ENCODE measurements around the gene MEX3D. TPM values are rescaled to one million over a fixed set of nuclear protein-coding genes. Genes with fewer than 3 reads are reported as not detected.

Gene MEX3D
- total and polyA plus RNA-seq, 4 donors: 17.0 to 43.6 (median 34.5) TPM

DNA sequence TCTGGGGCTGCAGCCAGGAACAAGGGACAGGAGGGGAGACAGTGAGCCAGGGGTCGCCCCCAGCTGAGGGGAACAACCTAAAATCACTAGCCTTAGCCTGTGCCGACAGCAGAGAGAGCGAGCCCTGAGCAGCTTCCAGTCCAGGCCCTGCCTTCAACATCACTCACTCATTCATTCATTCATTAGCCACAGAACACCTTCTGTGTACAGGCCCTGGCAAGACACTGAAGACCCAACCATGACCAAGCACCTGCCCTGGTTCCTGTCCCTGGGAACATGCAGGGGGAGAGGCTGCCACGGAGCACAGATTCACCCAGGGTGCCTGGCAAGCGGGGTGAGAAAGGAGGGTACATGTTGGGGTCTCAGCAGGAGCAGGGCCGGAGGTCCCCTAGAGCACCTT lies 4.9 kb downstream of the MEX3D start:
- Histone ChIP-seq H3K9me3 (ENCODE audit: control insufficient read depth, insufficient read depth, low read length) (no peaks in the 10 kb centered on the region), H3K27me3 (ENCODE audit: control insufficient read depth, insufficient read depth, low read length) (no peaks in the 10 kb centered on the region), H3K4me1 (ENCODE audit: control insufficient read depth, insufficient read depth, low read length) (peaks cover 32% of the 10 kb centered on the region), H3K36me3 (ENCODE audit: control insufficient read depth, insufficient read depth, low read length) (peaks cover 57% of the 10 kb centered on the region), H3K27ac (ENCODE audit: low read depth, low read length) (no peak overlapping the region), H3K4me3 (ENCODE audit: low read depth, low read length) (no peak overlapping the region)
- WGBS (ENCODE audit: insufficient coverage): 85% methylated on average over 6 of the region's 6 CpGs
- no peak for DNase-seq (ENCODE audit: low read depth in 4 of 6, low spot score in 6 of 6)

GRCh38 chr19:1561236-1561842 lies 6.8 kb downstream of the MEX3D start:
- no peak overlapping the region for H3K4me3 ChIP-seq (ENCODE audit: low read depth, low read length)
- peaks cover 66% of the 10 kb centered on the region for H3K36me3 ChIP-seq (ENCODE audit: control insufficient read depth, insufficient read depth, low read length)
- H3K4me1 ChIP-seq (ENCODE audit: control insufficient read depth, insufficient read depth, low read length): peaks cover 33% of the 10 kb centered on the region
- H3K27me3 ChIP-seq (ENCODE audit: control insufficient read depth, insufficient read depth, low read length): no peaks in the 10 kb centered on the region
- H3K27ac ChIP-seq (ENCODE audit: low read depth, low read length): no peak overlapping the region
- 90% methylated on average over 16 of the region's 17 CpGs for WGBS (ENCODE audit: insufficient coverage)
- no peak for DNase-seq (ENCODE audit: low read depth in 4 of 6, low spot score in 6 of 6)
- H3K9me3 ChIP-seq (ENCODE audit: control insufficient read depth, insufficient read depth, low read length): no peaks in the 10 kb centered on the region

DNA sequence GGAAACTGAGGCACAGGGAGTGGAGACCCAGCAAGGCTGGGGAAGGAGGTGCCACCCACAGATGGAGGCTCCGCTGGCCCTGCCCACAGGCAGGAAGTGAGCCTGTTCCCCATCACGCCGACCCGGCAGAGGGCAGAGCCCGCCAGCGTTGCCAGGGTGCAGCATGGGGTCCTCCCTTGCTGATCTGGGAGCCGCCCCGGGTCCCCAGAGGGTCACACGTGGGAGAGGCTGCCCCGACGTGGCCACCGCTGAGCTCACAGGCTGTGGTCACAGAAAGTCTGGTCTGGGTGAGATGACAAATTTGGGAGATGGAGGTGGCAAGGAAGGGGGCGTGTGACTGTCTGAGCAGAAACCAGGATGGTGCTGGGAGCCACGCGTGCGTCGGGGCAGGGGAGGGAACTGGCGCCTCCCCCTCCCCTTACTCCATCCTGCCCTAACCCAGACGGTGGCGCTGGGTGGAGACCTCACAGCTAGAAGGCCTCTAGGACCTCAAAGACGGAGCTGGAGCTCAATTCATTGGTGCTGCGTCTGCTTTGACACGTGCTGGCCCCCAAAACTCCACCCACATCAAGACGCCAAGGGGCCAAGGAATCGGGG lies 7.7 kb downstream of the MEX3D start:
- 68% methylated on average over 22 of the region's 25 CpGs for WGBS (ENCODE audit: insufficient coverage)
- peaks cover 23% of the 10 kb centered on the region for H3K4me1 ChIP-seq (ENCODE audit: control insufficient read depth, insufficient read depth, low read length)
- no peak for DNase-seq (ENCODE audit: low read depth in 4 of 6, low spot score in 6 of 6)
- H3K4me3 ChIP-seq (ENCODE audit: low read depth, low read length): no peak overlapping the region
- H3K9me3 ChIP-seq (ENCODE audit: control insufficient read depth, insufficient read depth, low read length): no peaks in the 10 kb centered on the region
- H3K36me3 ChIP-seq (ENCODE audit: control insufficient read depth, insufficient read depth, low read length): peaks cover 65% of the 10 kb centered on the region
- H3K27me3 ChIP-seq (ENCODE audit: control insufficient read depth, insufficient read depth, low read length): no peaks in the 10 kb centered on the region
- H3K27ac ChIP-seq (ENCODE audit: low read depth, low read length): no peak overlapping the region

GRCh38 chr19:1558552-1558951 lies 9.6 kb downstream of the MEX3D start:
- no peaks in the 10 kb centered on the region for H3K27me3 ChIP-seq (ENCODE audit: control insufficient read depth, insufficient read depth, low read length)
- no peak overlapping the region for H3K4me3 ChIP-seq (ENCODE audit: low read depth, low read length)
- H3K9me3 ChIP-seq (ENCODE audit: control insufficient read depth, insufficient read depth, low read length): no peaks in the 10 kb centered on the region
- H3K4me1 ChIP-seq (ENCODE audit: control insufficient read depth, insufficient read depth, low read length): peaks cover 19% of the 10 kb centered on the region
- H3K27ac ChIP-seq (ENCODE audit: low read depth, low read length): no peak overlapping the region
- DNase-seq (ENCODE audit: low read depth in 4 of 6, low spot score in 6 of 6): no peak
- WGBS (ENCODE audit: insufficient coverage): 45% methylated on average over 10 of the region's 12 CpGs
- H3K36me3 ChIP-seq (ENCODE audit: control insufficient read depth, insufficient read depth, low read length): peaks cover 73% of the 10 kb centered on the region

DNA sequence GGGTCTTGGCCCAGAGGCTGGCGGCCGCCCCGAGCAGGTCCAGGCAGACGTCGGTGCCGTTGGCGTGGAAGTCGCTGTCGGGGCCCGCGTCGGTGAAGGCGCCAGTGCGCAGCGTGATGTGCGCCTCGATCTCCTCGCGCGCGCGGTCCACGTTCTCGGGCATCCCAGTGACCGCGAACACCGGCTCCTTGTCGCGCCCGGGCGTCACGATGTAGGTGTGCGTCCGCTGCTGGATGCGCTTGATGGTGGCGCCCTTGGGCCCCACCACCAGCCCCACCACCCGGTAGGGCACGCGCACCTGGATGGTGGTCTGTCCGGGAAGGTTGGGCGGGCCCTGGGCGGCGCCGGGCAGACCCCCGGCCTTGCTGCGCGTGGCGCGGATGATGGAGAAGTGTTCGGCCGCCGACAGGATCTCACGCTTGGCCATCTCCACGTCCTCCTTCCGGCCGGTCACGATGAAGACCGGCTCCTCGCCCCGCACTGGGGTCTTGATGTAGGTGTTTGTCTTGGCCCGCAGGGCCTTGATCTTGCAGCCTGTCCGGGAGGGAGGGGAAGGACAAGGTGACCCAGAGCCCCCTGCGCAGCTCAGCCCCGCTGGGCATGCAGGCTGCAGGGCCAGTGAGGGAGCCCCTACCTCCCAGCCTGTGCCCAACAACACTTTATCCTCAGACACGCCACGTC lies 11.6 kb downstream of the MEX3D start:
- Histone ChIP-seq H3K27me3 (ENCODE audit: control insufficient read depth, insufficient read depth, low read length) (no peaks in the 10 kb centered on the region), H3K9me3 (ENCODE audit: control insufficient read depth, insufficient read depth, low read length) (no peaks in the 10 kb centered on the region), H3K36me3 (ENCODE audit: control insufficient read depth, insufficient read depth, low read length) (peaks cover 60% of the 10 kb centered on the region), H3K4me3 (ENCODE audit: low read depth, low read length) (no peak overlapping the region), H3K4me1 (ENCODE audit: control insufficient read depth, insufficient read depth, low read length) (peaks cover 14% of the 10 kb centered on the region), H3K27ac (ENCODE audit: low read depth, low read length) (no peak overlapping the region)
- DNase-seq (ENCODE audit: low read depth in 4 of 6, low spot score in 6 of 6): no peak
- WGBS (ENCODE audit: insufficient coverage): 98% methylated on average over 60 of the region's 66 CpGs

DNA sequence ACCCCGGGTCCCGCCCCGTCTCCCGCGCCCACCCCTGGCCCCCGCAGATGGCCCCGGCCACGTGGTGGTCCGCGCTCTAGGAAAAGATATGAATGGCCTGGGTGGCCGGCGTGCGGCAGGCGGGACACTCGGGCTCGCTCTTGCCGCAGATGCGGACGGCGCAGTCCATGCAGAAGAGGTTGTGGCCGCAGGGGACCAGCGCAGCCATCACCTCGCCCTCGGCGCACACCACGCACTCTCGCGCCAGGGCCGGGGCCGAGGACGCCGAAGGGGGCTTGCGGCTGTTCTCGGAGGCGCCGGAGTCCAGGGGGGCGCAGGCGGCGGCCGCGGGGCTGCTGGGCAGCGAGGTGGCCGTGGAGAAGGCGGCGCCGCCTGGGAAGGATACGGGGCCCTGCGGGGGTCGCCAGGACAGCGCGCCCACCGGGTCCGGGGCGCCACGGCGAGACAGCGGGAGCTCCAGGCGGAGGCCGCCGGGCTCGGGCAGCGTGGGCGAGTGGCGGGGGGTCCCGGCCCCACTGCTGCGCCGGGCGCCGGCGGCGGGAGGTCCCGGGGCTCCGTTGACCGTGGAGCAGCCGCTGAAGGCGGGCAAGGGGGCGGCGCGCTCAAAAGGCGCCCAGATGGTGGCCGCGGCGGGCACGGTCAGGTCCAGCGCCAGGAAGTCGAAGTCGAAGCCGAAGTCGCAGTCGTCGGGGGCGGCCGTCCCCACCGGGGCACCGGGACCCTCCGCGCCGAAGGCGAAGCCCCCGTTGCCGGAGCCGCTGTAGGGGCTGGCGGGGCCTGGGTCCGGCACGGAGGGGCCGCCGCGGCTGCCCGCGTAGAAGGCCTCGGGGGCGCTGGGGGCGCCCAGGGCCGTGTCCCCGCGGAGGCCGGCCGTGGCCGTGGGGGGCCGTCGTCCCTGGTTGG lies 12.4 kb downstream of the MEX3D start:
- no peak overlapping the region for H3K27ac ChIP-seq (ENCODE audit: low read depth, low read length)
- H3K4me3 ChIP-seq (ENCODE audit: low read depth, low read length): no peak overlapping the region
- 93% methylated on average over 112 of the region's 121 CpGs for WGBS (ENCODE audit: insufficient coverage)
- DNase-seq (ENCODE audit: low read depth in 4 of 6, low spot score in 6 of 6): no peak
- H3K27me3 ChIP-seq (ENCODE audit: control insufficient read depth, insufficient read depth, low read length): no peaks in the 10 kb centered on the region
- no peaks in the 10 kb centered on the region for H3K9me3 ChIP-seq (ENCODE audit: control insufficient read depth, insufficient read depth, low read length)
- peaks cover 10% of the 10 kb centered on the region for H3K4me1 ChIP-seq (ENCODE audit: control insufficient read depth, insufficient read depth, low read length)
- peaks cover 52% of the 10 kb centered on the region for H3K36me3 ChIP-seq (ENCODE audit: control insufficient read depth, insufficient read depth, low read length)

DNA sequence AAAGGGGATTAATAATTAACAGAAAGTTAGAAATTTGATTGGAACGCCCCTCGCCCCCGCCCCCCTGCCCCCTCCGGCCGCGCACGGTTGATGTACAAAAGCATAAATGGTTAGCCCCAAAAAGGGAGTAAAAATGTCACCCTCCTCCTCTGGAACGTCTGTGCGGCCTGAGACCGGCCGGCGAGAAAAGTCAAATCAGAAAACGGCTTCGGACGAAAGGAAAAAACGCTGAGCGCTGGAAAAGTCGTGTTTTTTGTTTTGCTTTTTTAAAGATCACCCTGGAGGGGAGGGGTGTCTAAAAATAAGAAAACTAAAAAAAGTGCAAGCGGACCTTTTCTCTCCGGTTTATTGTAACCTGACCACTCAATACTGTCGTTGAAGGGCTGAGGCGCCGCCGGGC lies 13.2 kb downstream of the MEX3D start:
- Histone ChIP-seq H3K36me3 (ENCODE audit: control insufficient read depth, insufficient read depth, low read length) (peaks cover 44% of the 10 kb centered on the region), H3K9me3 (ENCODE audit: control insufficient read depth, insufficient read depth, low read length) (no peaks in the 10 kb centered on the region), H3K4me3 (ENCODE audit: low read depth, low read length) (no peak overlapping the region), H3K4me1 (ENCODE audit: control insufficient read depth, insufficient read depth, low read length) (peaks cover 10% of the 10 kb centered on the region), H3K27me3 (ENCODE audit: control insufficient read depth, insufficient read depth, low read length) (no peaks in the 10 kb centered on the region), H3K27ac (ENCODE audit: low read depth, low read length) (no peak overlapping the region)
- WGBS (ENCODE audit: insufficient coverage): 76% methylated on average over 18 of the region's 24 CpGs
- DNase-seq (ENCODE audit: low read depth in 4 of 6, low spot score in 6 of 6): no peak

DNA sequence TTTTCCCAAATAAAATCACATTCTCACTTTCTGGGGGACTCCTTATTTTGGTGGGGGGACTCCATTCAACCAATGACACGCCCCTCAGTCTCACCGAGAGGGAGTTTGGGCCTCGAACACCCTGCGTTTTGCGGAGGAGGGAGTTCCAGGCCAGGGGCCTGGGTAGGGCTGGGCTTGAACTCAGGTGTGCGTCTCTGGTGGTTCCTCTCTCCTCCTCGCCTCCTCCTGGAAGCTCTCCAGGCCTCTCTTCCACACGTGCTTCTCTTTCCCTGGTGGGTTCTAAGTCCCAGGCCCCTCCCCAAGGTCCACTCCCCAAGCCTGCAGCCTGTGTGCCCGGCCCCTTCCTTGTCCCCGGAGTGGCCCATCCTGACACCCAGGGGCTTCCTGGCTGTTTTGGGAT lies 14.7 kb downstream of the MEX3D start:
- no peak overlapping the region for H3K27ac ChIP-seq (ENCODE audit: low read depth, low read length)
- 91% methylated on average over 4 of the region's 10 CpGs for WGBS (ENCODE audit: insufficient coverage)
- H3K36me3 ChIP-seq (ENCODE audit: control insufficient read depth, insufficient read depth, low read length): peaks cover 34% of the 10 kb centered on the region
- H3K4me3 ChIP-seq (ENCODE audit: low read depth, low read length): no peak overlapping the region
- DNase-seq (ENCODE audit: low read depth in 4 of 6, low spot score in 6 of 6): no peak
- H3K27me3 ChIP-seq (ENCODE audit: control insufficient read depth, insufficient read depth, low read length): no peaks in the 10 kb centered on the region
- H3K4me1 ChIP-seq (ENCODE audit: control insufficient read depth, insufficient read depth, low read length): peaks cover 3% of the 10 kb centered on the region
- H3K9me3 ChIP-seq (ENCODE audit: control insufficient read depth, insufficient read depth, low read length): no peaks in the 10 kb centered on the region

Measured in spinal cord (tissue), 10 donors.